AG20443 (cell line): ENCODE data around the gene HNRNPA3.
"Not testable (repeated sequence)": the region's sequence is repeated elsewhere in the genome, so short reads cannot be mapped to it uniquely, and the experiment has no call there.

Experiments used
- DNase-seq: peaks from one replicate; pipeline ENCODE4 v3.0.0; 2012; ENCODE audit warnings: low spot score, mixed read lengths

HNRNPA3 gene

DNA sequence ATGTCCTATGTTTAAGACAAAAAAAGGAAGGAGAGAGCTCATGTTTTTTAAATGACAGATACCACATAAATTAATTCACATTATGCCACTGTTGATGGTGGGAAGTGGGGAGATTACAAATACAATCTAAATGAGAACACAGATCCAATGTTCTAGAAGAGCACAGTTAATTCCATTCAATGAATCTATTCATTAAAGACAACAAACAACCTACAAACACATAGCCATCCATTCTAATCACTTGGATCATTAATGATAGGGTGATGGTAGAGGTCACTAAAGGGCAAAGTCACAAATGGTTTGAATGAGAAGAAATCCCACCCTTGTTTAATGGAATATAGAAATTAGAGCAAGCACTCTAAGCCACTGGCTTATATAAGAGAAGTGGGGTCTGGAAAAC is 21.7 kb downstream of the HNRNPA3 start:
- DNase-seq: no peak

DNA sequence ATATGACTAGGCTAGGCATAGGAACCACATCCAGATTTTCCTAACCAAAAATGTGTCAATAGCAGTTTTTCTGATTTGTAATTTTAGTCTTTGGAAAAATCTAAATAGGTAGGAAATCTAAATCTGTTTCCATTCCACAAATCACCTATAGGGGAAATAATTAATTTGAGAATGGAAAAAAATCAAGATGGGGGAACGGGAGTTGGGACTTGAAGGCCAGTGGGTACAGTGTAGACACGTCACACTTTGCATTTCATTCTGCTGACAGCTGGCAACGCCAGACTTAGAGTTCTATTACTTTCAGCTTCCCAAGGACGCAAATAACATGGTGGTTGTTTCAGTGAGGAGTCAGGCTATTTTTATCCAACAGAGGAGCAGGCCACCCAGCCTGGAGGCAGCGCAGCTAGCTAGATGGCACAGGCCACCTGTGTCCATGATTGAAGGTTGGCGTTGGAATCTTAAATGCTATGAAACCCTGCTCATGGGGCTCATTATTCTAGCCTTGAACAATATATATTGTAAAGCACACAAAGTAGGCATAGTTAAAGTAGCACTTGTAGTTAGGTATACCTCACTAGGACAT is 23.4 kb downstream of the HNRNPA3 start:
- no peak for DNase-seq

DNA sequence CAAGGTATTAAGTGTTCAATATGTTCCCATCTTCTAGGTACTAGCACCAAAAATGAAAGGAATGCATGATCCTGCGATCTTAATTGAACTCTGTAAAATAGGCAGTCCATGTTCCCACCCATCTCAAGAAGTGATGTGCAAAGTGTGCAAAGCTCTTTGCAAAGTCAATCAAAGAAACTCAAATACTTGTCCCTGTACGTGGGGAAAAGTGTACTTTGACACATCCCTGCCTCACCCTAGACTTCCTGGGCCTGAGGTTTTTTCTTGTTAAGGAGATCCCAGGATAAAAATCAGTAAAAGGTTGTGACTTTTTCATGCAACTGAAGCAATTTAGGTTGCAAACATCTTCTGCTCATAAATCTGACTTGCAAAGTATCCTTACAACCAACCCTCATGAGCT is 25.3 kb downstream of the HNRNPA3 start:
- DNase-seq: no peak

DNA sequence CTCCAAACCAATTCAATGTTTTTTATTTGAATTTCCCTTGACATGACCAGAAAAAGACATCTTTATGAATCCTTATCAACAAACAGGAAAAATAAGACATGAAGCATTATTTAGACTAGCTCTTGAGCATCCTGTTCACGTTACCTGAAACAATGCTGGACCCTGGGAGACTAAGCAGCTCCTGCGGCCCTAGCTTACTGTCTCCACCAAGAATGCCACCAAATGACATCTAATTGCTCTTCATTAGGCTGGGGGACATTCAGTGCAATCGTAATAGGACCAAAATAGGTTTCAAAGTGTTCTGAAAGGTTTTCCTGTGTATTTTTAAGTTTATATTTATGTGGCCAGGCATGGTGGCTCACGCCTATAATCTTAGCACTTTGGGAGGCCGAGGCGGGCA is 26.5 kb downstream of the HNRNPA3 start:
- DNase-seq: no peak

DNA sequence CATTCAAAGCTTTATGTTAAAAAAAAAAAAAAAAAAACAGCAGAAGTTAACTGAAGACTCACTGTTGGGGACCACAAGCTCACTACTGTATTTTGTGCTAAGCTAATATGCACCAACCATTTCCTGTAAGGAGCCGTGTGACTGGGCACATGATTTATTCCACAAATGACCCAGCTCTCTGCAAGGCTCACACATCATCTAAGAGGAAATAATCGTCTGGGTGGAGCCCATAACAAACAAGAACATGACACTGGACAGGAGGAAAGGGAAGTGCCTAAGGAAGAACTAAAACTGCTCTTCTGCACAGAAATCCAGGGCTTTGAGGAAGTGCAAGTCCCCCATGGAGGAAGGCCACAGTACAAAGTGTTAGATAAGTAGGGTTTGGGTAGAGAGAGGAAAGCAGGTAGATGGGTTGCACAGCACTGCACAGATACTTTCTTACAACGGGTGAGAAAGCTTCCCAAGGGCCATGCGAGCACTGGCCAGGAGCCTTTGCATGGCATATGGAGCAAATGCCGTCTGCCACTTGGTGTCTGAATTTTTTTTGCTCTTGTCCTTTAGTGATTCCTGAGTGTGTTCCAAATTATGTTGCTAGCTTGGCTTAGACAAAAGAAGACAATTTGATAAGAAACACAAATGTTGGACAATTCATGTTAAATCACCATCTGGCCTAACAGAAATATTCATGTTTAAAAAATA is 27.5 kb downstream of the HNRNPA3 start:
- DNase-seq: peak; percentile 36

DNA sequence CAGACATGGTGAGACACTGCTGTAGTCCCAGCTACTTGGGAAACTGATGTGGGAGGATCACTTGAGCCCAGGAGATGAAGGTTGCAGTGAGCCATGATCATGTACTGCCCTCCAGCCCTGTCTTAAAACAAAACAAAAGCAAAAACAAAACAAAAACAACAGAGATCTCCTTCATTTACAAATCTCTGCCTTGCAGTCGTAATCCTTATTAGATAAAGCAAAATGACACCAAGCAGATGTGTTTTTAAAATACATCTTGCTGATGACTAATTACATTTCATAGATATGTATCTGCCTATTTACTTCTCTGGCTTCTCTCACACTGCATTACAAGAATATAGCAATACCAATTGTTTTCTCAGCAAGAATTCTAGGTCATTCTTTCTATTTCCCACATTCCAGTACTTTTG is 29.1 kb downstream of the HNRNPA3 start:
- DNase-seq: peak; percentile 21

DNA sequence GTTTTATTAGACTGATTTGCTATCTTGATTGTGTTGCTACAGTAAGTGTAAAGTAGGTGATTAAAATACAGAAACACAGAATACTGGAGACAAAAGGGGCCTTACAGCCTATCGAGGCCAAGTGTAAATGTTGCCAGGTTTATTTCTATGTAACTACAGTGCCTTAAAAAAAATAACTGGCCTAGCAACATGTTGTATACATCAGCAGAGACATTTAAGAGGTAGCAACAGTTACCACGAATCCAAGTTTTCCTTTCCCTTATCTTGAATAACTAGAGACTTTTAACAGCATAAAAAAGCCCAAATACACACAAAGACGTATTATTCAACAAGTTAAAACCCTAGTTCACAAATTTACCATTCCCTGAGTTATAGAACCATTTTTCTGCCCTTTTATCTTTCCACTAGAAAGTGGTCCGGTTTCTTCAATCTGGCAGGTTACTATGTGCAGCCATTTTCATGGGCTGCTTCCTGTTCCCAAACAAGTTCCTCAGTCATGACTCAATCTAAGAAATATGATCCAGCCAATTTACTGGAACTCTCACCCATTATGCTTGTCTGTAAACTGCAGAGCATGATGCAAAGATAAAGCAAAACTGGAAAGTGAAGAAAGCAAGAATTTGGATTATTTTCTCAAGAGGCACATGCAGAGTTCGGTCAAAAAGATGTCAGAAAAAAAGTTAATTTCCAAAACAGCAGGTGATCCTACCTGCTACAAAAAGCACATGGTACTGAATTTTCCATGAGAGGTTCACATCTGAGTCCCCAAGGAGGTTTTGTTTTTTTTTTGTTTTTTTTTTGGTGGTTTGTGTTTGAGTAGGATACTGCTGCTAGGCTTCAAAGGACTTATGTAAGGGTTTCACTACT is 29.8 kb downstream of the HNRNPA3 start:
- DNase-seq: peak; percentile 85

DNA sequence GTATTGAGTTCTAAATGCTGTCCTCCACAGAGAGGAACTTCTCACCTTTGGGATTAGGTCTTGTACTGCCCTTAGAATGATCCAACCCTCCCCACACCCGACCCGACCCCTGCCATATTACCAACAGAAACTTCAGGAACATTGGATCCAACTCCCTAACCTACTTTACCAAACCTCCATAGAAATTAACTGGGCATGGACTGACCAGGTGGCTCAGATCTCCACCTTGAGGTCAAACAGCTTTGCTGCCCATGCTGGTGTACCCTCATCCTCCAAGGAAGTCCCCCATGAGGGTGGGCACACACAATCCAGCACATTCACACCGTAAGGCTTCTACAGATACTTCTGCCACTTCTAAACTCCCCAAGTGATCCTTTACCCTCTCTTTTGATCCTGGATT is 30.5 kb downstream of the HNRNPA3 start:
- no peak for DNase-seq

DNA sequence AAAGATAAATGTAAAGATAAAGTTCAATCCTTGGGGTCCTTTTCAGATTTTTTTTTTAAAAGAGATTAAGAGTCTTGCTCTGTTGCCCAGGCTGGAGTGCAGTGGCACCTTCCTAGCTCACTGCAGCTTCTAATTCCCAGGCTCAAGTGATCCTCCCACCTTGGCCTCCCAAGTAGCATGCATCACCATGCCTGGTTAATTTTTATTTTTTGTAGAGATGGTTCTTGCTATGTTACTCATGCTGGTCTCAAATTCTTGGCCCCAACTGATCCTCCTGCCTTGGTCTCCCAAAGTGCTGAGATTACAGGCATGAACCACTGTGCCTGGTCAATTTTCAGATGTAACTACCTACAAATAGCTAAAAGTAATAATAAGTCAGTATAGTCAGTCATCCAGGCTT is 30.9 kb downstream of the HNRNPA3 start:
- no peak for DNase-seq

DNA sequence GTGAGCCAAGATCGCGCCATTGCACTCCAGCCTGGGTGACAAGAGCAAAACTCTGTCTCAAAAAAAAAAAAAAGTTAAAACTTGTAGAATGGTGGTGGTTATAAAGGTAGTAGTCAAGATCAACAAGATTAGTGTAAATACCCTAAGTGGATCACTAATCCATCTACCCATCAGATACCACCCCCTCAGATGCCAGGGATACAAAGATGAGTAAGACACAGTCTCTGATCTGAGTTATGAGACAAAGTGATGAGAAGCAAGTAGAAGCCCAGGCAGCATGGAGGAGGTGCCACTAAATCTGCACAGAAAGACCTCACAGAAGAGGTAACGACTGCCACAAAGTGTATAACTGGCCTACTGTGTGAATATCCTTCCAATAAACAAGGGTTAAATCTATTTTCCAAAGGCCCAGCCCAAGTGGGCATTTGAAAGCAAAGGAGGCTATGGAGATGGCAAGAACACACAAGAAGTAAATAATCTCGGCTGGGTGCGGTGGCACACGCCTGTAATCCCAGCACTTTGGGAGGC is 31.7 kb downstream of the HNRNPA3 start:
- DNase-seq: no peak

DNA sequence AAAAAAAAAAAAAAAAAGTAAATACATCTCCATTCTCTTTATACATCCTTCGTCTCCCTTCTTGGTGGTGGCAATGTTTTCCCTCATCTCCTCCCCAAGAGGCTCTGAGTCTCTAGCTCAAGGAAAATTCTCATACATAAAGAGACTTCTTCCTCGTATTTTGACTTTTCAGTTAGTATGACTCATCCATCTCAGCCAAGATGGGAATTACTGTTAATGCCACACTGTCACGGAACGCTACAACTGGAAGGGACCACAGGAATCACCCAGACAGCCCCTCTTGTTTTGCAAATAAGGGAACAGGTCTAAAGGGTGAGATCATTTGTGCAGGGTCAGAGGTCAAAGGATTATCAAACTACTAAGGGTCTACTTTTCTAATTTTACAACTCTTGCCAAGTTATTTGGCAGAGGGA is 32.4 kb downstream of the HNRNPA3 start:
- peak; percentile 80 for DNase-seq

DNA sequence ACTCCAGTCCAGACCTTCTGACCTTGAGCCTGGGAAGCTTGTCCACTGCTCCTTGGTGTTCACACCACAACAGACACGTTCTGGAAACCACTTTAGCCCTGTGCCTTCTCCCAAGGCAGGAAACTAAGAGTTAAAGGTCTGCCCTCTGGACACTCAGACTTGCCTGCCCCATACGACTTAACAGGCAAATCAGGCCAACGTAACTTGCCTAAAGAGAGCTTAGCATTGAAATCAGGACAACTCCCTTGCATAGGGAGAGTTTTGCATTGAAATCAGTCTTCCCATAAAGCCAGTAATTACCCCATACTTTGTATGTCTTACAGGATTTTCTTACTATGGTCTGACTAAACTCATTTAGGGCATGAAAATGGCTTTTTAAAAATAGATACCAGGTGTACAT is 33.4 kb downstream of the HNRNPA3 start:
- DNase-seq: no peak

DNA sequence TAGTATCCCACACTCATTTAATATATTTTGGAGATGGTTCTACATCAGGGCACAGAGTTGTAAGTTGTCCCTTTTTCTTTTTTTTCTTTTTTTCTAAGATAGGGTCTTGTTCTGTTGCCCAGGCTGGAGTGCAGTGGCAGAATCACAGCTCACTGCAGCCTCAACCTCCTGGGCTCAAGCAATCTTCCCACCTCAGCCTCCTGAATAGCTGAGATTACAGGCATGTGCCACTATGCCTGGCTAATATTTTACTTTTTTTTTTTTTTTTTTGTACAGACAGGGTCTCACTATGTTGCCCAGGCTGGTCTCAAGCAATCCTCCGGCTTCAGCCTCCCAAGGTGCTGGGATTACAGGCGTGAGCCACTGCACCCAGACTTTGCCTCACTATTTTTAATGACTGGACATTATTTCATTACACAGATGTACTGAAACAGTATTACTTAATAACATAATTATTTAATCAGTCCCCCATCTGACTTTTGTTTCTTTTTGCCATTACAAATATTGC is 34.0 kb downstream of the HNRNPA3 start:
- not testable (repeated sequence) for DNase-seq

DNA sequence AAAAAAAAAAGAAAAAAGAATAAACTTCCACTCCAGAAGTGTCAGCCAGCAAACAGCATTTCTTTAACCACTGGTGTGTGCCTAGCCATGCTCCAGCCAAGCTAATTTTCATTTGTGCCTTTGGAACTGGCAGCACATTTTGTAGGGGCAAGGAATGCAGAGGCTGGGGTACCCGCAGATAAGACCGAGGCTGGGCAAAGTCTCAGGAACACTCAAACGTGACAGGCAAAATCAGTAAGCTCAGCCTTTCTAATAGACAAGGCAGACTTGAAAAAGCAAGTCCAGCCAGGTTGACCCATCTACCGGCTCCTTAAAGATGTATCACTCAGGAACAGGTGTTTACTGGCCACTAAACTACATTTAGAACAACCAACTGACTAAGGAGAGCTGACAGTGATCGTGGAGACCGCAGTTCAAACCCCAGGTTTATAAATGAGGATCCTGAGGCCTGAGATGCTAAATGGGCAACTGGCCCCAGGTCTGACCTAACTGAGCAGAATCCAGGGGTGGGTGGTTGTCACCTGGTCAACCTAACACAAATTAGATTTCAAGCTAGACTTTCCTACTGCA is 35.2 kb downstream of the HNRNPA3 start:
- DNase-seq: no peak

DNA sequence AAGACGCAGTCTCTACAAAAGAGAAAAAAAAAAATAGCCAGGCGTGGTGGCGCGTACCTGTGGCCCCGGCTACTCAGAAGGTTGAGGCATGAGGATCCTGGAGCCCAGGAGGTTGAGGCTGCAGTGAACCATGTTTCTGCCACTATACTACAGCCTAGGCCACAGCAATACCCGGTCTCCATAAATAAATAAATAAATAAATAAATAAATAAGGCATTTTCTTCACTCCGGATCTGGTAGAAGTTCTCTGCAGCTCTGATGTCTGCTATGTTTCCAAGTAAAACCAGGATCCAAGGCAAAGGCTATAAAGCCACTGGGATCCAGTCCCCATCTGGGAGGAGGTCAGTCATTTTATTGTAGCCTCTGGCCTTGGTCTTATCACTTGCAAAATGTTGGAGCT is 36.4 kb downstream of the HNRNPA3 start:
- DNase-seq: no peak

DNA sequence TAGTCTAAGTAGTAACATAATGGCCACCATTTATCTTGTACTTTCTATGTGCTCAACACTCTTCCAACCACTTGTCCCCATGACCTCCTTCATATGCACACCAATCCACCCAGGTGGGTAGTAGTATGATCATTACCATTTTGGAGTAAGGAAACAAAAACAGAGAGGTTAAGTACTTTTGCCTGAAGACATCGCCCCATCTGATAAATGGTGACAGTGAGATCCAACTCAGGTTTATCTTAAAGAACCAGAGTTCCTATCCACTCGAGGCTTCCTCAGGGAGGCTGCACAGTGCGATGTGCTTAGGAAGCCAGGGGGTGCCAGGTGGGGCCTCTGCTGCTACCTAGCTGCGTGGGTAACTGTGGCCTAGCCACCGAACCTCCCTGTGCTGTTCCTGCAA is 37.9 kb downstream of the HNRNPA3 start:
- no peak for DNase-seq

DNA sequence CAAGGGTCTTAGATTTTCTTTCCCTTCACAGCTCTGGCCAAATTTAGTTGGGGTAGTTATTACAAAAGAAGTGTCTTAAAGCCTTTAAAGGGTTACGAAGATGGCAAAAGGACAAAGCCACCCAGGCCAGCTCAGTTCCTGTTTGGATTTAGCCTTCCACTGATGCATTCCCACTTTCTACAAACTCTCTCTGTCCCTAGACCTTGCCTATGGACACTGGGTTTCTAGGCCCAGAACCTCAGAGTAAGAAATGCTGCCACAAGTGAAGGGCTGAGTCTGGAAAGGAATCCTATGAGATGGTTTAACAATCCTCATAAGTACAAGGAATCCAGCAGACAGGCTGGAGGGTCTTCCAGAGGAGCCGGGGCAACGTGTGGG is 38.6 kb downstream of the HNRNPA3 start:
- no peak for DNase-seq

DNA sequence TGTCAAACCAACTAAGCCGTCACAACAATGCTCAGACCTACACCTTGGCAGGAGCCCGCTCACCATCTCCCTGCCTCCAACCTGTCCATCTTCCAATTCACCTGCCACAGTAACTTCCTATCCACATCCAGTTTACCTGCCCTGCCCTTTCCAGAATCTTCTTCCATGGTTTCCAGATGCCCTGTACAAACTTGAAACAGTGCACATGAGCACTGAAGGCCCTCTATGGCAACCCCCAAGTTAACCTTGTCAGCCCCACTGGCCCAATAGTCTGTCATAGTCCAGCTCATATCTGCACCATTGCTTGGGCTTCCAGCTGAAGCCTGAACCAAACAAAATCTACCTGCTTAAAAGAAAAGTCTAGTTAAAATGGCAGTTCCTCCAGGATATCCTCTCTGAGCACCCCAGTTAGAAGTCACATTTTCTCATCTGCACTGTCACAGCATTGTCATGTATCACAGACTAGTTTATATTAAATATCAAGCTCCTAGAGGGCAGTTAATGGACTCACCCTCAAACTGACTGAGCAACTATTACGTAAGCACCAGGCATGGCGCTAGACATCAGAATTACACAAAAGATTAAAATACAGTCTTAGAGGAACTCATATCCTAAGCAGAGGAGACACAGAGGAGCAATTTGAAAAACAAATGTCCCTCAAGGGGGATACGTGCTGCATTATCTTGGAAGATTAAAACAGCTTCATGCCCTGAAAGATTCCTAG is 40.4 kb downstream of the HNRNPA3 start:
- DNase-seq: no peak

DNA sequence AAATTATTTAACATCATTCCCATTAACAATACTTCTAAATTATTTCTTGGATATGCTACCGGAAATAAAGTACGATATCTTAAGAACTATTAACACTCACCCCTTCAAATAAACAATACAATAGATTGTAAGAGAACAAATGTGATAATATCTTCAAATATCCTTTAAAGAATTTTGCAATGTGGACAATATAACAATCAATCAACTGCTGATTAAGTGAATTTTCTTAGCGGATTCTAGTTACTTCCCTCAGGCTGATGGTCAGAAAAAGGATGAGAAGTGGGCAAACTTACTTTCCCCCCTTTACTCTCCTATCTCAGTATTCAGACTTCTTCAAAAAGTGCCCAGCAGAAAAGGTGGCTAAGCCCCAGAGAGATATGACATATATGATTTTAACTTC is 41.1 kb downstream of the HNRNPA3 start:
- no peak for DNase-seq

DNA sequence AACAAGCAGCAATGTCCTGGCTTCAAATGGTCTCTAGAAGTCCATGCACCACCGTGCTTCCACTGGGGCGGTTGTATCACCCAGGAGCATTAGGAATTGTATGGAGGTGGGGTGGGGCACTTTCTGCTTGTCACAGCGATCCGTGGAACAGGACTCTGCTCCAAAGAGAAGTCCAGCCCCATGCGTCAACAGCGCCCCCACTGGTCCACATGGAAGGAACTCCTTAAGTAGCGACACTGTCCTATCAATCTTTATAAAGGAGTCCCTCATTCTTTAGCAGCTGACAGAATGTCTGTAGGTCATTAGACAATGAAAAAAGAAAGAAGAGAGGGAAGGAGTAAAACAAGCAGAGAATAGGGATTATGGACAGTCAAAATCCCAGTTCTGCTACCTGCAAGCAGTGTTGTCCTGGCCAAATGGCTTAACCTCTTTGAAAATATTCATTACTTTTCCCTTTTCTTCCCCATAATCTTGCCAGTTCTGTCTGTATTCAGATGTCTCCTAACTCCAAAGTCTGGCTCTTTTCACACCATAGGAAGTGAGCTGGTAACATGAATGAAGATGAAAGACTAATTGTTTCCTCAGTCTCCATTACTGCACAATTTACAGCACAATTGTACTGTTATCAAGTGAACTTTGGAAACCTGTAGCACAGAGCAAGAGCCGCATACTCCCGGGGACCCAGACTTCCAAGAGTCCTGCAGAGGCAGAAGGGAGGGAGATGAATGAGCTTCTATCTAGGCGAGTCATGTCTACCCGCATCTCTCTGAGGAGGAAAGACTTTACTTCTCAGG is 42.0 kb downstream of the HNRNPA3 start:
- DNase-seq: no peak

DNA sequence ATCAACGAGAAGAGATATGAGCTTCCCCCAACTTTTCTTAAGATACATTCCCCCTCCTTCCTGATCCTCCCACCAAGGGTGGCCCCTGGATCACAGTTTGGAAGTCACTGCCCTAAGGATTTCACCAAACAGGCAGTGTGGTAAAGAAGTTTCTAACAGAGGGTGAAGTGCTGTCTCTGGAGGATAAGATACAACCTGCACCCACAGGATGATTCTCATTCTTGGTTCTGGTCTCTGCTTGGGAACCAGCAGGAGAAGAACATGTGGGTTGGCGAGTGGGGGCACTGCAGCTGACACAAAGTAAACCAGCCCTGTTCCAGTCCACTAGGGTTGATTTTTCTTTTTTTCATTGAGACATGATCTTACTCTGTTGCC is 42.6 kb downstream of the HNRNPA3 start:
- no peak for DNase-seq
